Subcutaneous adipose tissue (tissue), 4 donors: ENCODE measurements around the gene NTN1. TPM values are rescaled to one million over a fixed set of nuclear protein-coding genes. Genes with fewer than 3 reads are reported as not detected.

ENCODE experiments used
- total RNA-seq, 4 donors: library from RNA; depleted of rRNA; stranded (reverse); fragments of >200 nt; gene quantifications; one replicate each; pipeline ENCODE4 v1.1.0, GENCODE V29; 2016
- TF ChIP-seq, protein P1 (sequence below): fragments of 450-650 bp; IDR thresholded peaks from one replicate; pipeline ENCODE4 v1.5.1; 2016; ENCODE audit warnings: low read depth, mild to moderate bottlenecking, control low read depth, antibody characterized with exemption, moderate library complexity

NTN1 gene
- total RNA-seq, 4 donors from 2014 or later, result 0.85 to 7.9 (median 3.2) TPM

DNA sequence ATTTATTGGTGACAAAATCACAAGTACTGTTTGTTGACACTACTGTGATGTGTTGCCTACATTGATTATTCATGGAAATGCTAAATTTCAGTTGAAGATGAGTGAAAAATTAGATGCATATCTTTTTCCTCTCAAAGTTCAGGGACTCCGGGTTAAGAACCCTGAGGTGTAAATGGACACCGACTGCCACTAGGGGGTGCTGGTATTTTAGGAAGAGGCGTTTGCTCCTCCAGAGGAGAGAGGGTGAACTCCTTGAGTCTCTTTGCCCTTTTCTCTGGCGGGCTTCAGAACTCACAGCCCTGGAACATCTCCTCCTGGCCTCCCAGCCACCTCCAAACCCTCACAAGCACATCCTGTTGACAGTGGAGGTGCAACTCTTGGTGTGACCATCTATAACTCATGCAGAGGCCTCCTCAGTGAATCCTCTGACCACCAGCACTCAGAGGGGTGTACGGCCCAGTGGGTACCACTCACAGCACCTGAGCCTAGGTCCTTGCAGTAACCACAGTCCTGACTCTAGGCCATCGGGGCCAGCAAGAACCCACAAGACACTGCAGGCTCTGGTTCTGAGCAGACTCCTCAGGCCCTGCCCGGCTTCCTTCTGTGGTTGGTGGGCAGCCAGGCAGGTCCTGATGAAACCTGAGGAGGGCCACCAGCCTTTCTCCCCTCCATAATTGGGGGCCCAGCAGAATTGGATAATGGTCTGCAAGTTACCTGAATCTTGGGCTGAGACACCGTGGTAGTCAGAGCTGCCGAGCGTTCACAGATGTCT, 29.6 kb upstream of the NTN1 start:
- TF ChIP-seq, protein P1, sequence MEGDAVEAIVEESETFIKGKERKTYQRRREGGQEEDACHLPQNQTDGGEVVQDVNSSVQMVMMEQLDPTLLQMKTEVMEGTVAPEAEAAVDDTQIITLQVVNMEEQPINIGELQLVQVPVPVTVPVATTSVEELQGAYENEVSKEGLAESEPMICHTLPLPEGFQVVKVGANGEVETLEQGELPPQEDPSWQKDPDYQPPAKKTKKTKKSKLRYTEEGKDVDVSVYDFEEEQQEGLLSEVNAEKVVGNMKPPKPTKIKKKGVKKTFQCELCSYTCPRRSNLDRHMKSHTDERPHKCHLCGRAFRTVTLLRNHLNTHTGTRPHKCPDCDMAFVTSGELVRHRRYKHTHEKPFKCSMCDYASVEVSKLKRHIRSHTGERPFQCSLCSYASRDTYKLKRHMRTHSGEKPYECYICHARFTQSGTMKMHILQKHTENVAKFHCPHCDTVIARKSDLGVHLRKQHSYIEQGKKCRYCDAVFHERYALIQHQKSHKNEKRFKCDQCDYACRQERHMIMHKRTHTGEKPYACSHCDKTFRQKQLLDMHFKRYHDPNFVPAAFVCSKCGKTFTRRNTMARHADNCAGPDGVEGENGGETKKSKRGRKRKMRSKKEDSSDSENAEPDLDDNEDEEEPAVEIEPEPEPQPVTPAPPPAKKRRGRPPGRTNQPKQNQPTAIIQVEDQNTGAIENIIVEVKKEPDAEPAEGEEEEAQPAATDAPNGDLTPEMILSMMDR, result no peak

DNA sequence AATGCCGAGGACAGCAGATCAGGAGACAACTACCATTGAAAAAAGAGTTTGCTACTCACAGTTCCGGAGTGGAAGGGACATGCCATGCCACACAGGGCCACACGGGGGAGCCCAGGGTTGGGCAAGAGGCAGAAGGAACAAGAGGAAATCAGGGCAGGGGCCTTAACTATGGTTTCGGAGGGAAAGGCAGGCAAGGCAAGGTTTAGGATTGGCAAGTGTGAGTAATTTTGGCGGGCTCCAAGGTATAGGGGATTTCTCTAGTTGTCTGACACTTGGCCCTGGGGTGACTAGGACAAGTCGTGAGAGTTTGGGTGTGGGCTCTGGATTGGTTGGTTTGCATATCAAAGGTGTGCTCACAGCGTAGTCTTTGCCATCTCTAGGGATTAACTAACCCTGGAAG, 27.0 kb upstream of the NTN1 start:
- TF ChIP-seq, protein P1, result no peak

DNA sequence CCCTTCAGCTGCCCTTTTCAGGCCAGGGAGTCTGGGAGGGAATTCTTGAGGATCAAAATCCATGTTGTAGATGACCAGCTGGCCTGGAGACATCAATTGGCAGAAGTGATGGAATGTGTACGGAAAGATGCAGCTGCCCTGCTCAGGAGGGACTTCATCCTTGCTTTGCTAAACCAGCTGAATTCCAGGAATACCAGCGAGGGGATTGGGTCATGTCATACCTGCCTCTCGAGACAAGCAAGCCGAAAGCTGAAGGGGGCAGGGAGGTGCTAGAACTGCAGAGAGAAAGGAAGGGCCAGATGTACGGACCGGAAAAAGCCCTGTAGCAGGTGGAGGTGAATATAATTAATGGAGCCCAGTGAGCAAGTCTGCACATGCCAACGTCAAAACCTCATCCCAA, 25.6 kb upstream of the NTN1 start:
- TF ChIP-seq, protein P1, result no peak

DNA sequence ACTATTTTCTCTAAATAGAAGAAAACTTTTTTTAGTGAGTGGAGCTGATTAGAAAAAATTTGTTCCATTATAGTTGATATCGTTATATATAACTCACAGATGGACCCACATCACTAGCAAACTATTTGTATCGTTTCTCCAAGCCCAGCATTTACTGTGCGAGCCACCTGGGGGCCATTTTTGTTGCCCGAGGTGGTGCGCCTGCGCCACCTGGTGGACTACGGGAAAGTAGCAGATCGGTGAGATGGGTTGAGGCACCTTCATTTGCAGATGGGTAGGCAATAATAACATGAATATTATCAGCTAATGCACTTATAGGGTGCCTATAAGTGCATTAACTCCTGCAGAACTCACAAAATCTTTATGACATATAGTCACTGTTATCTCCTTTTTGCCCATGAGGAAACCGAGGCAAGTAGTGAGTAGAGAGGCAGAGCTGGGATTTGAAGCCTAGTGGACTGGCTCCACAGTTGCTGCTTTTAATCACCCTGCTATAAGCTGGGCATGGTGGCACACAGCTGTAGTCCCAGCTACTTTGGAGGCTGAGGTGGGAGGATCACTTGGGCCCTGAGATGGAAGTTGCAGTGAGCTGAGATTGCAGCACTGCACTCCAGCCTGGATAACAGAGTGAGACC, 23.2 kb upstream of the NTN1 start:
- TF ChIP-seq, protein P1, result no peak

DNA sequence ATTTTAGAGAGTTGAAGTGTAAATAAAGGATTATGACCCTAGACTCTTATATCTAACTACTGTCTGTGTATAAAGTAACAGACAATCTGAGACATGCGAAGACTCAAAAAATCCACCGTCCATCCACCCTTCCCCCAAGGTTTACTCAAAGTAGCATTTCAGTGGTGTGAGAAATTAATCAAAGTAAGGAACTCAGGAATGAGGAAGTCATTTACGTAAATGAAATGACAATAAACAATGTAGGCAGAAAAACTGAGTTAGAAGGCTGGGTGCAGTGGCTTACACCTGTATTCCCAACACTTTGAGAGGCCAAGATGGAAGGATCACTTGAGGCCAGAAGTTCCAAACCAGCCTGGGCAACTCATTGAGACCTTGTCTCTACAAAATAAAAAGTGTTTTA, 19.8 kb upstream of the NTN1 start:
- TF ChIP-seq, protein P1, result no peak

GRCh38 chr17:9002227-9002605, 19.1 kb upstream of the NTN1 start:
- TF ChIP-seq, protein P1, result no peak

DNA sequence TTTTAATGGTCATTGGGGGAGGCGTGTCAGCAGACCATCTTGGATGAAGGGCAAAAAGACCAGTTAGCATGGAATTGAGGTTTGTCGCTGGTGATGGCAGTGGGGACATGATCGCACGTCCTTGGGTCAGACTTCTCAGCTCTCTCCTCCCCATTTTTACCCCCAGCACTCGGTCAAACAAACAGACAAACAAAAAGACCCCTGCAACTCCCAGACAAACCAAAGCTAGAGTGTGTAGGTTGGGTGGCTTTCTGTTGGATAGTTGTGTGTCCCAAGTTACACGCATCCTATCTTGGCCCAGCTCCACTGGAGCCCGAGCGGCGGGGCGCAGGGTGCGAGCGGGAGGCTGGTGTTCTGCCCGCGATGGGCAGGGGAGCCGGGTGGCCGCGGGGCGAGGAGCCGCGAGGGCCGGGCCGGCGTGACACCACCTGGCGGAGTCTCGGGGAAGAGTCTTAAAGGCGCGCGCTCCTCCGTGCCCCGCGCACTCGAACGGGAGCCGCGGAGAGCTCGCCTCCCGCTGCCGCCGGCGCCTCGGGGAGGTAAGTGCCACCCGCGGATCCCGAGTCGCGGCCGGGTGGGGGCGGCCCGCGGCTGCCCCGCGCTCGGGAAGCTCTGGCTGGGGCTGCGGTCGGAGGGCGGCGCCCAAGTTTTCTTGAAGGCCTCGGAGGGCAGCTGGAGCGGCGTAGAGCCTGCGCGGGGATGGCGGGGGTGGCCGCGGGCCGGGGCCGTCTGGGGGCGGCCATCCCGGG, 18.5 kb upstream of the NTN1 start:
- TF ChIP-seq, protein P1, result no peak
